Osteocyte (in vitro differentiated cells): ENCODE data around the gene GPHN. TPM values are rescaled to one million over a fixed set of nuclear protein-coding genes. Genes with fewer than 3 reads are reported as not detected.

ENCODE experiments used
- DNase-seq: peaks from one replicate; pipeline ENCODE4 v3.0.0; 2021; ENCODE audit warnings: mixed read lengths; ENCODE audit not compliant: unreplicated experiment; ENCODE audit errors: extremely low spot score
- H3K27ac Mint-ChIP-seq: one replicate; pipeline ENCODE4 v1.8.0; 2021; ENCODE audit warnings: mild to moderate bottlenecking, mixed read lengths; ENCODE audit not compliant: unreplicated experiment
- H3K27me3 Mint-ChIP-seq: one replicate; pipeline ENCODE4 v1.8.0; 2021; ENCODE audit warnings: mixed read lengths; ENCODE audit not compliant: unreplicated experiment
- H3K36me3 Mint-ChIP-seq: one replicate; pipeline ENCODE4 v1.8.0; 2021; ENCODE audit warnings: mixed read lengths; ENCODE audit not compliant: unreplicated experiment
- H3K4me1 Mint-ChIP-seq: one replicate; pipeline ENCODE4 v1.8.0; 2021; ENCODE audit warnings: mixed read lengths; ENCODE audit not compliant: unreplicated experiment
- H3K4me3 Mint-ChIP-seq: one replicate; pipeline ENCODE4 v1.8.0; 2021; ENCODE audit warnings: mild to moderate bottlenecking, moderate library complexity, mixed read lengths; ENCODE audit not compliant: unreplicated experiment
- H3K9me3 Mint-ChIP-seq: one replicate; pipeline ENCODE4 v1.8.0; 2021; ENCODE audit warnings: mixed read lengths; ENCODE audit not compliant: unreplicated experiment
- total RNA-seq: library from RNA; stranded (reverse); gene quantifications from 2 replicates; pipeline ENCODE4 v1.2.1, GENCODE V29; 2021
- TF ChIP-seq, protein P1 (sequence below): fragments of 200-600 bp; sonication (generic); IDR thresholded peaks from 2 replicates; pipeline ENCODE4 v1.5.0; 2021; ENCODE audit warnings: antibody characterized with exemption, mild to moderate bottlenecking, moderate library complexity

GPHN gene
- total RNA-seq, 1 donor from 2014 or later = 17.7 TPM

DNA sequence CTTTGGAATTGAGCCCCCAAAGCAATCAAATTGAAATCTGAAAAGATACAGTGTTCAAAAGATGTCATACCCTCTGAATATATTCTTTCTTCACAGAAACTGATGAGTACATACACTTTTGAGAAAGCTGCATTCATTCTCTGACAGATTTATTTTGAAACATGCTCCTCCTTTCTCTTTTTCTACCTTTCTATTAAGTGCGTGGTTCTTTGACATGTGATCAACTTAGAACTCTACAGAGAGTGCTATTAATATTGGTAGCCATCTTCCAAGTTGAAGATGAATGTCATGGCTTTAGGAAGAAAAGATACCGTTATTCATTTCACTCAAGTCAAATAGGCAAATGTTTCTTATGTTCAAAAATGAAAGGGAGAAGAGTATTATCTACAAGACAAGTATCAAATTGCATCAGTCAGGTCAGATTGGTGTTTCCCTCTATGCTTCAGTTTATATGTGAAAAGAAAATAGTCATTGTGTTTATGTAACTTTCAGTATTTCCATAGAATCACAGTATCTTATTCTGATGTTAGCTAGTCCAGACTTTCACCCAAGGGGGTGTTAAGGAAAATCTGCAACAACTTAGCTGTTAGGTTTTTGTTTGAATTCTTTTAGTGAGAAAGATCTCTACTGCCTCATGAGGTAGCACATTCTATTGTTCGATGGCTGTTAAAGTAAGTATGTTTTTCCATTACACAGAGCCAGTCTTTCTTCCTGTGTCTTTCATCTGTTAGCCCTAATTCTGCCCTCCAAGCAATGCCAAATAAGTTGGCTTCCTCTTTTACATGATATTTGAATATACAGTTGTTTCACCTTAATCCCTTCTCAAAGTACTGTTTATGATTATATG is 625.9 kb downstream of the GPHN start:
- H3K27me3 Mint-ChIP-seq = no peaks in the 10 kb centered on the region
- H3K4me1 Mint-ChIP-seq = peaks cover 9% of the 10 kb centered on the region
- no peak overlapping the region for H3K27ac Mint-ChIP-seq
- no peak for DNase-seq
- peaks cover 6% of the 10 kb centered on the region for H3K36me3 Mint-ChIP-seq
- no peaks in the 10 kb centered on the region for H3K9me3 Mint-ChIP-seq
- no peak overlapping the region for H3K4me3 Mint-ChIP-seq
- TF ChIP-seq, protein P1, sequence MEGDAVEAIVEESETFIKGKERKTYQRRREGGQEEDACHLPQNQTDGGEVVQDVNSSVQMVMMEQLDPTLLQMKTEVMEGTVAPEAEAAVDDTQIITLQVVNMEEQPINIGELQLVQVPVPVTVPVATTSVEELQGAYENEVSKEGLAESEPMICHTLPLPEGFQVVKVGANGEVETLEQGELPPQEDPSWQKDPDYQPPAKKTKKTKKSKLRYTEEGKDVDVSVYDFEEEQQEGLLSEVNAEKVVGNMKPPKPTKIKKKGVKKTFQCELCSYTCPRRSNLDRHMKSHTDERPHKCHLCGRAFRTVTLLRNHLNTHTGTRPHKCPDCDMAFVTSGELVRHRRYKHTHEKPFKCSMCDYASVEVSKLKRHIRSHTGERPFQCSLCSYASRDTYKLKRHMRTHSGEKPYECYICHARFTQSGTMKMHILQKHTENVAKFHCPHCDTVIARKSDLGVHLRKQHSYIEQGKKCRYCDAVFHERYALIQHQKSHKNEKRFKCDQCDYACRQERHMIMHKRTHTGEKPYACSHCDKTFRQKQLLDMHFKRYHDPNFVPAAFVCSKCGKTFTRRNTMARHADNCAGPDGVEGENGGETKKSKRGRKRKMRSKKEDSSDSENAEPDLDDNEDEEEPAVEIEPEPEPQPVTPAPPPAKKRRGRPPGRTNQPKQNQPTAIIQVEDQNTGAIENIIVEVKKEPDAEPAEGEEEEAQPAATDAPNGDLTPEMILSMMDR = peak; percentile 17

DNA sequence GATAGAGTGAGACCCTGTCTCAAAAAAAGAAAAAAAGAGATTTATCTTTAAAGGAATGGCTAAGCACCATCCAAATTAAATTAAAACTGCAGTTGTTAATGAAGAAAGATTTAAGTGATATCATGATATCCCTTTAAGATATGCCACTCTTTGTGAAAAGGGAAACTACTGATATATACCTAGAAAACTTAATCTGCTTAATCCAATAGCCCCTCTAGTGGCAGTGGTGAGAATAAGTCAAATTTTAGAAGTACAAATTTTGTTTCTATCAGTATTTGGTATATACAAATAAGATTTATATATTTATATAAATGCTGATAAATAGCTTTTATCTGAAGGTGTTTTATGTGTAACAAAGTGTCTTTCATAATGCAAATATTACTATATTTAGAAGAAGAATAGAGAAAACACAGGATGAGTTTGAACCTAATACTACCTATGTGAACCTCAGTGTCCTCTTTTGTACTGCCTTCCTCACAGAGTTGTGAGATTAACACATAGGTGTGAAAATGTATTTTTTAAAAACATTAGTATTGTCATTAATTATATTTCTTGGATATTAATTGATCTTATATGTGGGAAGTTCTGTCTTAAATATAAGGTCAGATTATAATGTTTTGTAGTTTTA is 629.9 kb downstream of the GPHN start:
- Mint-ChIP-seq H3K36me3 (no peaks in the 10 kb centered on the region), H3K27ac (no peak overlapping the region), H3K9me3 (no peaks in the 10 kb centered on the region), H3K4me1 (peaks cover 9% of the 10 kb centered on the region), H3K4me3 (no peak overlapping the region), H3K27me3 (no peaks in the 10 kb centered on the region)
- DNase-seq = no peak
- TF ChIP-seq, protein P1 = peak; percentile 59

DNA sequence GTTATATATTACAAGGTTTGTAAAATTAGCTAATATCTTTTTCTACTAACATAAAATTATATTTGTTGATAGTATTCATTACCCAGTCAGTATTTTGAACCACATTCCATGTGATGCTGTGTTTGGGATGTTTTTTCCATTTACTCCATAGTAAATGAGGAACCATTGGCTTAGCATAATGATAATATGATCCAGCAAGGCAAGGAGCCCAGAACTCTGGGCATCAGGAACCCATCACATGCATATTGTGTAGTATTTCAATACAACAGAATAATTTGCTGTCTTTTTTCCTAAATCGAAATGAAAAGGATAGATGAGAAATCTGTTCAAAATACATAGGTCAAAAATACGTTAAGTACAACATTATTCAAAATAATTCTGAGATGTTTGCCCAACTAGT is 632.6 kb downstream of the GPHN start:
- H3K4me1 Mint-ChIP-seq = no peaks in the 10 kb centered on the region
- H3K27me3 Mint-ChIP-seq = no peaks in the 10 kb centered on the region
- no peak for DNase-seq
- TF ChIP-seq, protein P1 = no peak
- no peaks in the 10 kb centered on the region for H3K9me3 Mint-ChIP-seq
- H3K27ac Mint-ChIP-seq = no peak overlapping the region
- H3K4me3 Mint-ChIP-seq = no peak overlapping the region
- no peaks in the 10 kb centered on the region for H3K36me3 Mint-ChIP-seq

DNA sequence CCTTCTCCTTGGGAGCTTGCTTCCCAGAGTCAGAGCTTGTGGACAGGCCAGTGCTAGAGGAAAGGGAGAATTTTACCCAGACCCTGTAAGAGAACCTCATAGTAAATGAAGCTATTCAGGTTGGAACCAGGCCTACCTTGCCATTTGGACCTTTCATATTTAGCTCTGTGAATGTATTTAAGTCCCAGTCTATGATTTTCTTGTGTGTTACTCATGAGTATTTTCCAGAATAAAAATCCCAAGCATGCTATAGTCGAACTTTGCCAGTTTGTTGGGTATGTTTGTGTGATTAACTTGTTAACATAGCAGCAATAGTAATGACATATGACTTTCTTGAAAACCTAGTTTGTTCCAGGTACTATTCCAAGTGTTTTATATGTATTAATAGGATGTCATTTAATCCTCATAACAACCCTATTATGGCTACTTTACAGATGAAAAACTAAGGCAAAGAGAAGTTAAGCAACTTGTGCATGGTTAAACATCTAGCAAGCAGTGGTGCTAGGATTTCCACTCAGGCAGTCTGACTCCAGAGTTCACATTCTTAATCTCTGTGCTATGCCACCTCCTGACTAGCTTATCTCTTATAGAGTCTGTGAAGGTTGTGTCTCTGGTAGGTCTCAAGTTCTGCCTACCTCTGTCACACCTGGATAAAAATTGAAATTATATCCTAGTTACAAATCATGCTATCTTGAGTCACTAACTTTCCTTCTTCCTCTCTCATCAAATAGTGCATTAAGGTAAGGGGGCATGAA is 633.4 kb downstream of the GPHN start:
- no peak overlapping the region for H3K4me3 Mint-ChIP-seq
- H3K9me3 Mint-ChIP-seq = no peaks in the 10 kb centered on the region
- H3K27me3 Mint-ChIP-seq = no peaks in the 10 kb centered on the region
- no peaks in the 10 kb centered on the region for H3K36me3 Mint-ChIP-seq
- DNase-seq = no peak
- no peak overlapping the region for H3K27ac Mint-ChIP-seq
- TF ChIP-seq, protein P1 = no peak
- H3K4me1 Mint-ChIP-seq = no peaks in the 10 kb centered on the region
